GM10248 (cell line): ENCODE measurements around the gene CD200R1.

ENCODE experiments used
- CTCF ChIA-PET: fragments of 300-600 bp; sonication (Branson Sonifier 250); formaldehyde crosslinking; extraction: SDS; loops from one replicate; lab custom pipeline; 2021; ENCODE audit warnings: antibody characterized with exemption; lab: Yijun Ruan, JAX
- POLR2A ChIA-PET: fragments of 350-650 bp; sonication (Branson Sonifier 250); formaldehyde crosslinking; extraction: SDS; loops from one replicate; lab custom pipeline; 2020; ENCODE audit warnings: antibody characterized with exemption; lab: Yijun Ruan, JAX
- DNase-seq: peaks from one replicate; pipeline ENCODE4 v3.0.0; 2012; ENCODE audit errors: extremely low spot score
- TF ChIP-seq, protein P1 (sequence below): IDR thresholded peaks from 2 replicates; pipeline ENCODE4 v1.5.1; 2012; ENCODE audit warnings: mild to moderate bottlenecking, low read depth; ENCODE audit errors: extremely low read depth, missing control alignments, control extremely low read depth

The CD200R1 gene

GRCh38 chr3:112967828-112968227, 7.1 kb downstream of the CD200R1 start:
- no peak for DNase-seq
- POLR2A ChIA-PET, result no interaction called here

DNA sequence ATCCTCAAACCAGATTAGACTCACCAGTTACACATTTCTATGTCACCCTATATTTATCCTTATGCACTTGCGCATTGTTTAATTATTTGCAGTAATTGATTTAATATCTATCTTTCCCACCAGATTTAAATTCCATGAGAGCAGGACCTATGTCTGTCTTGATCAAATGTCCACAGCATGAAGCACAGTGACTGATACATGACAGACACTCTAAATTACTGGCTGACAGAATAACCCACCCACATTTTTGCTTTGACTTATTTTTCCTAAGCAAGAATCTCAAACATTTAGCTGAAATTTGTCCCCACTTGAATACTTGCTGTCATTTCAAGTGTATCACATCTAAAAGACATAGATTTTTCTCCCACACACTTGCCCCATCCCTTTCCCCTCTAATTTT, 7.5 kb downstream of the CD200R1 start:
- TF ChIP-seq, protein P1, sequence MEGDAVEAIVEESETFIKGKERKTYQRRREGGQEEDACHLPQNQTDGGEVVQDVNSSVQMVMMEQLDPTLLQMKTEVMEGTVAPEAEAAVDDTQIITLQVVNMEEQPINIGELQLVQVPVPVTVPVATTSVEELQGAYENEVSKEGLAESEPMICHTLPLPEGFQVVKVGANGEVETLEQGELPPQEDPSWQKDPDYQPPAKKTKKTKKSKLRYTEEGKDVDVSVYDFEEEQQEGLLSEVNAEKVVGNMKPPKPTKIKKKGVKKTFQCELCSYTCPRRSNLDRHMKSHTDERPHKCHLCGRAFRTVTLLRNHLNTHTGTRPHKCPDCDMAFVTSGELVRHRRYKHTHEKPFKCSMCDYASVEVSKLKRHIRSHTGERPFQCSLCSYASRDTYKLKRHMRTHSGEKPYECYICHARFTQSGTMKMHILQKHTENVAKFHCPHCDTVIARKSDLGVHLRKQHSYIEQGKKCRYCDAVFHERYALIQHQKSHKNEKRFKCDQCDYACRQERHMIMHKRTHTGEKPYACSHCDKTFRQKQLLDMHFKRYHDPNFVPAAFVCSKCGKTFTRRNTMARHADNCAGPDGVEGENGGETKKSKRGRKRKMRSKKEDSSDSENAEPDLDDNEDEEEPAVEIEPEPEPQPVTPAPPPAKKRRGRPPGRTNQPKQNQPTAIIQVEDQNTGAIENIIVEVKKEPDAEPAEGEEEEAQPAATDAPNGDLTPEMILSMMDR, result no peak
- ChIA-PET CTCF (interaction anchor here (1.2 to 3.0 kb wide), 6 partner anchors 8 to 324 kb away, joined by 3 to 19 read pairs (median 7); partner anchors contain the start of gene CD200R1), POLR2A (no interaction called here)
- DNase-seq, result no peak

More at GRCh38 chr3:112967828-112968227, 7.1 kb downstream of the CD200R1 start:
- TF ChIP-seq, protein P1, result no peak
- CTCF ChIA-PET, result interaction anchor here (1.0 to 3.0 kb wide), 4 partner anchors 52 to 324 kb away, joined by 3 to 7 read pairs (median 6); a partner anchor contains a TSS

GRCh38 chr3:112966633-112967032, 8.3 kb downstream of the CD200R1 start:
- TF ChIP-seq, protein P1, result no peak
- no peak for DNase-seq
- ChIA-PET POLR2A (no interaction called here), CTCF (interaction anchor here (1.0 to 3.0 kb wide), 11 partner anchors 9 to 324 kb away, joined by 3 to 19 read pairs (median 4); partner anchors contain the start of gene CD200R1)

- POLR2A ChIA-PET, result no interaction called here
- CTCF ChIA-PET, result interaction anchor here (1.0 to 3.0 kb wide), 9 partner anchors 9 to 323 kb away, joined by 3 to 19 read pairs (median 4); partner anchors contain the start of gene CD200R1
- DNase-seq, result no peak
- TF ChIP-seq, protein P1, result no peak
These were observed 9.2 kb downstream of the CD200R1 start for GRCh38 chr3:112965656-112966055.

DNA sequence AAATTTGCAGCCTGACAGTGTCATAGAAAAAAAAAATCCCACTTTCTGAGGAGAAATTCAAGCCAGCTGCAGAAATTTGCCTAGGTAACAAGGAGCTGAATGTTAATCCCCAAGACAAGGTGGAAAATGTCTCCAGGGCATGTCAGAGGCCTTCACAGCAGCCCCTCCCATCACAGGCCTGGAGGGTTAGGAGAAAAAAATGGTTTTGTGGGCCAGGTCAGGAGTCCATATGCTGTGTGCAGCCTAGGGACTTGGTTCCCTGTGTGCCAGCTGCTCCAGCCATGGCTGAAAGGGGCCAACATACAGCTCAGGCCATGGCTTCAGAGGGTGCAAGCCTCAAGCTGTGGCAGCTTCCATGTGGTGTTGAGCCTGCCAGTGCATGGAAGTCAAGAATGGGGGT, 11.2 kb downstream of the CD200R1 start:
- ChIA-PET CTCF (interaction anchor here (1.0 to 1.2 kb wide), 3 partner anchors 15 to 17 kb away, joined by 3 to 4 read pairs (median 3); no protein-coding TSS in a partner anchor), POLR2A (no interaction called here)
- no peak for DNase-seq
- TF ChIP-seq, protein P1, result no peak

DNA sequence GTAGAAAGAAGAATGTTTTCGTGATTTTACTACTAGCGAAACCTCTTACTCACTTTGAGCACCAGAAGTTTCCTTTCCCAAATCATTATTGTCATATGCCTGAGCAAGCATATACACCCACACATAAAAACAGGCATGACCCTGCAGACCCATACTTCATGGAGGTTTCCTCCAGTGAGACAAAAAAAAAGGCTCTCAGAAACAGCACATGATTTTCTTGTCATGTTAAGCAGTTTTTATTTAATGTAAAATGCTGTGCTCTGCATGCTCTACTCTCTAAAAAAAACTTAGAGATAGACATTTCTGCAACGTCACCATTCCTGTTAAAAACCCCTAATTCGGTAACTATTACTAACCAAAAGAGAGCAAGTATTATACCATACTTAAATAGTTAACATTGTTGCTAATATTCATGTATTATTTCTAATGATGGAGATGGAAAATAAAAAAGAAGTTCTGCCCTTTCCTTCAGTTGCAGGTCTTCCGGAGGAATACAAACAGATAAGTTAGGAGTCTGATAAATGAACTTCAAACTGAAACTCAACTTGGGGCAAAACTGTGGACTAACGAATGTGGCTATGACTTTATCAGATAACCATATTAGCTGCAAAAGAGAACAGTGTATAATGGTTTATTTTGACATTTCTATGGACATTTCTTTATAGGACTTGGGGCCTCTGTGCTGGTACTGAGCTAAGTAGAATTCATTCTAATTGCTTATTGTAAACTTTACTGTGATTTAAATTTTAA, 15.9 kb downstream of the CD200R1 start:
- CTCF ChIA-PET, result interaction anchor here (0.8 kb wide), 1 partner anchor 20 kb away, joined by 3 read pairs; no protein-coding TSS in a partner anchor
- POLR2A ChIA-PET, result no interaction called here

More for the DNA sequence above, 15.9 kb downstream of the CD200R1 start:
- TF ChIP-seq, protein P1, result no peak
- DNase-seq, result peak; percentile 20
